Left renal cortex interstitium (tissue), 4 donors: Measurements from ENCODE around the gene ISG20L2. TPM values are rescaled to one million over a fixed set of nuclear protein-coding genes. Genes with fewer than 3 reads are reported as not detected.
A peak's percentile ranks its signal among the peaks of the same experiment; 100 is the strongest.
"Not testable (repeated sequence)": the region's sequence is repeated elsewhere in the genome, so short reads cannot be mapped to it uniquely, and the experiment has no call there.

Experiments used
- DNase-seq, 4 donors: peaks; one replicate each; pipeline ENCODE4 v3.0.0-alpha.2; 2013; ENCODE audit warnings: low read depth in 4 of 4, low spot score in 2 of 4, missing footprints in 1 of 4
- polyA plus RNA-seq, 4 donors: library from polyadenylated mRNA; unstranded; fragments of 120-200 nt; gene quantifications; one replicate each; pipeline ENCODE4 v1.2.1, GENCODE V29; 2013; ENCODE audit not compliant: insufficient read length in 4 of 4

Gene ISG20L2, protein sequence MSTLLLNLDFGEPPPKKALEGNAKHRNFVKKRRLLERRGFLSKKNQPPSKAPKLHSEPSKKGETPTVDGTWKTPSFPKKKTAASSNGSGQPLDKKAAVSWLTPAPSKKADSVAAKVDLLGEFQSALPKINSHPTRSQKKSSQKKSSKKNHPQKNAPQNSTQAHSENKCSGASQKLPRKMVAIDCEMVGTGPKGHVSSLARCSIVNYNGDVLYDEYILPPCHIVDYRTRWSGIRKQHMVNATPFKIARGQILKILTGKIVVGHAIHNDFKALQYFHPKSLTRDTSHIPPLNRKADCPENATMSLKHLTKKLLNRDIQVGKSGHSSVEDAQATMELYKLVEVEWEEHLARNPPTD
- 10 to 100 TPM; 41.7 to 47.8 (median 44.8) TPM for polyA plus RNA-seq

DNA sequence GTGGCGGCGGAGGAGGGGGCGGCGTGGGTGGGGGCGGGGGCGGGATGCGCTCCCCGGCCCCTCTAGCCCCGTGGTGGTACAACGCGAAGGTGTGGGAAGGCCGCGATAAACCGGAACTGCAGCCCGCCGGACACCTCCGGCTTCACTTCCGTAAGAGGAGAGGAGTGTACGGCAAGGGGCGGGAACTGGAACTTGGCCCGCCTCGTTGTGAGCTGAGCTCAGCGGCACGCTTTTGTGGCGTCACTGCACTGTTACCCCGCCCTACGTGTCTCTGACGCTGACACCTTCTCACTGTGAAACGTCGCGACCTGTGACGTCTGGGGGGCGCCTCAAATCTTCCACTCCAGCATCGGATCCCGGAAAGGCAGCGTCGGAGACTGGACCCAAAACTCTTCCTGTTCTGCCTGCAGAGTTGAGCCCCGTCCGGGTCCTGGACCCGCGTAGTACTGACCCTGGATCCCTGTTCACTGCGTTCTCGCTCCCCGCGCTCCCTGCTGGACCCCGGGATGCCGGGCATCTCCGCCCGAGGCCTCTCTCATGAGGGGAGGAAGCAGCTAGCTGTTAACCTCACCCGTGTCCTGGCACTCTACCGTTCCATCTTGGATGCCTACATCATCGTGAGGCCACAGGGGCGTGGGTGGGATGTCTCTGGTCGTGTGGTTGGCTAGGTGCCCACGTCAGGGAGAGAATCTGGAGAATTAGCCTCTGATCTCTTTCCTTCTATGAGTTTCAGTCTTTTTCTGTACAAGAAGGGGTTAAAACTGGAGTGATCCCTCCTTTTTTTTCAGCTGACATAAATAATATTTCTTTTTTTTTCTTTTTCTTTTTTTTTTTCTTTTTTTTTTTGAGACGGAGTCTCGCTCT, at the start of gene ISG20L2:
TSS of gene ISG20L2 (minus strand) at position 168 of the 864 bp plus-strand sequence. CDS start 1,114 bp downstream, outside the sequence.
- peak in 2 of 4 donors; percentile 92 to 94 for DNase-seq

DNA sequence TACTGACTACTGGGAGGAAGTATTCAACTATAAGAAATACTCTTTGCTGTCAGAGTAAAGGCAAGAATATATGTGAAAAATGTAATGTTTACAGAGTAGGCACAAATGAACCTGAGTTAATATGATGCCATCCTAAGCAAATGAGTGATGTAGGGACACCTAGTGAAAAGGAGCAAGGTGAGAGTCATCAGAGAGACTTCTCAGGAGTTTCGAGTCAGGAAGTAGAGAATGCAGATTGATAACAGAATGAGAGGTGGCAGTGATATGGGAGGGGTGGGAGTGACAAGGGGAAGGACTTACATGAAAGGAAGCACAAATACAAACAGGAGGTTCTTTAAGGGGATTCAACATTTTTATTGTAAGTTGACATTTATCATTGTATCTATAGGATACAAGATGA, 49.0 kb upstream of the ISG20L2 start:
- DNase-seq = no peak

DNA sequence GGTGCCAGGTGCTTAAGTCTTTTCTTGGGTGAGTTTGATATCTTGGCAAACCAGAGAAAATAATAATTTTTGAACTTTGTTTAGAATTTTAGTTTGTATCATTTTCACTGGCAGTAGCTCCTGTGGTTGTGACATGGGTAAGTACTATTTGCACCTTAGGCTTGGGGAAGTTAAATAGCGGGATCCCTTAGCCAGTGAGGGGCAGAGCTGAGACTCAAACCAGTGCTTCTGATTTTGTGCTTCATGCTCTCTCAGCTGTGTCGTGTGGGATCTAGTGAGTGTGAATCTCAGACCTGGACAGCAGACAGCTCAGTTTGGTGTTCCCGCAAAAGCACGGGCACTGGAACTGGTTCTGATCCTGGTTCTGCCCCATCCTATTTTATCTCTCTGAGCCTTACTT, 48.4 kb upstream of the ISG20L2 start:
- DNase-seq = no peak

DNA sequence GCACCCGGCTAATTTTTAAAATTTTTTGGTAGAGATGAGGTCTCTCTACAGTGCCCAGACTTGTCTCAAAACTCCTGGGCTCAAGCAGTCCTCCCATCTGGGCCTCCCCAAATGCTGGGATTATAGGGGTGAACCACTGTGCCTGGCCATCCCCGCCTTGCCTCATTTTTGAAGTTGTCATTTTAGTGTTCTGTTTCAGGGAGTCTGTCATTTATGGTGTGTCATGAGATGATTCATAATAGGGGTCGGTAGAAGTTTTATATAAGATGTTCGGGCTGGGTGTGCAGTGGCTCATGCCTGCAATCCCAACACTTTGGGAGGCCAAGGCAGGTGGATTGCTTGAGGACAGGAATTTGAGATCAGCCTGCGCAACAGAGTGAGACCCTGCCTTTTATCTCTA, 47.2 kb upstream of the ISG20L2 start:
- no peak for DNase-seq

DNA sequence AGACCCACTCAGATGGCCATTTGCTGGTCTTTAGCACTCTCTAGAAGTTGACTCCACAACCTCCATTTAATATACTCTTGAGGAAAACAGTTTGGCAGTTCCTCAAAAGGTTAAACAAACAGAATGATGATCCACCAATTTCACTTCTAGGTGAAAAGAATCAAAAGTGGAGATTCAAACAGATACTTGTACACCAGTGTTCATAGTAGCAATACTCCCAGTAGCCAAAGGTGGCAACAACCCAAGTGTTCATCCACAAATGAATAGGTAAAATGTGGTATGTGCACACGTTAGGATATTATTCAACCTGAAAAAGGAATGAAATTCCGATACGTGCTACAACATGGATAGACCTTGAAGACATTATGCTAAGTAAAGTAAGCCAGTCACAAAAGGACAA, 45.0 kb upstream of the ISG20L2 start:
- no peak for DNase-seq

DNA sequence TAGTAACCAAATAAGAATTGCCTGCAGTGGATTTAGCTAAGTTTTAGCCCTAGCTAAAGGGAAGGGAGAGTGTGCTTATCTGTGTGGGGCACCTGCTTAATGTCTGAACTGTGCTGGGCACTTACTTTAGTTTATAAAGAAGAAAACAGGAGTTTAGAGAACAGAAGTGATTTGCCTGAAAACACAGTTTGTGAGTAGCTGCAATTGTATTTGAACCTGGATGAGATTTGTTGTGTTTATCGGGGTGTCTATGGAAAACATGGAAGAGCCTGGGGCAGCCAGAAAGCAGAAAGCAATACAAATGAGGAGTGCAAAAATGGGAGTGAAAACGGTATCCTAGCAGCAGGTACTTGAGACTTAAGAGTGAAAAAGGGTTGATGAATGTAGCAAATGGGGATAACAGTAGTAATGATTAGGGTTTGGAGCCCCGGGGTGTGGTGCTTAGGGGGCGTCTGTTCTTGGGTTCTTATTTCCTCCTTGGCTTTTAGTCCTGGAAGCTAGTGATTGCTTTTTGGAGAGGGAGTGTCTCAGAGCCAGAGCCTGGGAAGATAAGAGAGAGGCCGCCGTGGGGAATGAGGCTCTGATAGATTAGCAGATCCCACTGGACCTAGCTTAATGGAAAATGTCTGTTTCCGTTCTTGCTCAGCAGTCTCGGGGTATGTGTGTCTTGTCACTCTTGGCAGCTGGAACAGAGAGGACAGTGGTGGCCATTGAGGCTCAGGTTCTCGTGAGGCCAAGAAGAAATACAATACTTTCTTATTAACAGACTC, 44.3 kb upstream of the ISG20L2 start:
- no peak for DNase-seq

DNA sequence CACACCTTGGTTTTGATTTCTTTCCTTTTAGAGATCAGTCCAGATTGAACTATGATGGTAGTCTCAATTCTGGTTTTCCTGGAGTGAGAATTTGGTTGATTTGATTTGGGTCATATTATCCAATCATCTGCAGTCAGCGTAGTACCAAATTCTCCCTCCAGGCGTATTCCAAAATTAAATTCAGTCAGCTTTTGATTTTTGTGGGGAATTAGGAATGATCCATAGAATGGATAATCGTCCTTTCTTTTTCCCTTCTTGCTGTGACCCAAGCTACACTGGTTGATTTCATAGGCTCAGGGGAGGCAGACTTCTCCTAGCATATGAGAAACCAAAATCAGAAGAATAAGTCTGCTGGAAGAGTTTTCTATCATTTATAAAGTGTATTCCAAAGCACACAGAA, 43.7 kb upstream of the ISG20L2 start:
- no peak for DNase-seq

DNA sequence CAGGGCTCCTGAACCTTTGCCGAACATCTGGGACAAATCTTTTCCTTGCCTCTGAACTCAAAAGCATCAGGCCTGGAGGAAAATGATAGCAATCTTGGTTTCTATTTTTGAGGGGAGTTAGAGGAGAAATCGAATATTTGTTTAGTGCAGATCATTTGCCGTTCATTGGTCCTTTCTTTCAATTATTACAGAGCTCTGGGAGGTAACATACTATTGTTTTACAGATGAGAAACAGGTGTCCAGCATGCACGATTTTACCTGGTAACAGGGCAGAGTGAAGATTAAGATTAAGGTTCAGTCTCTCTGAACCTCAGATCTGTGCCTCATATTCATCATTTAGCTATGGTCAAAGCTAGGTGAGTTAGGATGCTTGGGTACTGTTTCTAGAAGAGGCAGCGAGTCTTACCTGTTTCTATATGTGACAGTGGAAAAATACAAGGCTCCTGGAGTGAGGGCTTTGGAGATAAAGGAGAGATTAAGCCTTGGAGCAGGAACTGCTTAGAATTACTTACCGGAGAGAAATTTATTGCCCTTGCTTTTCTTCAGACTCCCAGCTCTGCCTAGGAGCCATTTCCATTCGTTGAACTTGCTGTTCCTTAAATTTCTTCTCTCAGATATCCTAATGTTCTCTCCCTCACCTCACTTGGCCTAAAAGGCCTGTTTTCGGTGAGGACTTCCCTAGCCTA, 40.2 kb upstream of the ISG20L2 start:
- no peak for DNase-seq

DNA sequence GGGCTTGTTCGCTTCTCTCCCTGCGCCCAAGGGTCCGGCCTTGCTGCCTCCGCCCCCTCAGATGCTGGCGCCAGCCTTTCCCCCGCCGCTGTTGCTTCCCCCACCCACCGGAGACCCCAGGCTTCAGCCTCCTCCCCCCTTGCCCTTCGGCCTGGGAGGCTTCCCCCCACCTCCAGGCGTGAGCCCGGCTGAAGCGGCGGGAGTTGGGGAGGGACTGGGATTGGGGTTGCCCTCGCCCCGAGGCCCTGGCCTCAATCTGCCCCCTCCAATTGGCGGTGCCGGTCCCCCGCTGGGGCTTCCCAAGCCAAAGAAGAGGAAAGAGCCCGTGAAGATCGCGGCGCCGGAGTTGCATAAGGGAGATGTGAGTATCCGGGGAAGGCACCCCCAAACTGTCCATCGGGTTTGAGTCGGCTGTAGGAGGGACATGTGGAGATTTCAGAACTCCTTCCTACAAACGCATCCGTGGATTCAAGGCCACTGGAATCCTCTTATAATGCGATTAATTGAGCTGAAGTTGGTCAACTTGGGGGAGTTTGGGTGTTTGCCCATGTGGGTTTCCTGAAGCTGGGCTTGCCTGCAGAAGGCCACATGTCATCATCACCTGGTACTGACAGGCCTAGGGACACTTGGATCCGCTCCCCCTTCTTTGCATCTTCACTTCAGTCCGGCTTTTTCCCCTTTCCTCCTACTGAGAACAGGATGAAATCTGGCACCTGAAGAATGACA, 39.5 kb upstream of the ISG20L2 start:
- no peak for DNase-seq

DNA sequence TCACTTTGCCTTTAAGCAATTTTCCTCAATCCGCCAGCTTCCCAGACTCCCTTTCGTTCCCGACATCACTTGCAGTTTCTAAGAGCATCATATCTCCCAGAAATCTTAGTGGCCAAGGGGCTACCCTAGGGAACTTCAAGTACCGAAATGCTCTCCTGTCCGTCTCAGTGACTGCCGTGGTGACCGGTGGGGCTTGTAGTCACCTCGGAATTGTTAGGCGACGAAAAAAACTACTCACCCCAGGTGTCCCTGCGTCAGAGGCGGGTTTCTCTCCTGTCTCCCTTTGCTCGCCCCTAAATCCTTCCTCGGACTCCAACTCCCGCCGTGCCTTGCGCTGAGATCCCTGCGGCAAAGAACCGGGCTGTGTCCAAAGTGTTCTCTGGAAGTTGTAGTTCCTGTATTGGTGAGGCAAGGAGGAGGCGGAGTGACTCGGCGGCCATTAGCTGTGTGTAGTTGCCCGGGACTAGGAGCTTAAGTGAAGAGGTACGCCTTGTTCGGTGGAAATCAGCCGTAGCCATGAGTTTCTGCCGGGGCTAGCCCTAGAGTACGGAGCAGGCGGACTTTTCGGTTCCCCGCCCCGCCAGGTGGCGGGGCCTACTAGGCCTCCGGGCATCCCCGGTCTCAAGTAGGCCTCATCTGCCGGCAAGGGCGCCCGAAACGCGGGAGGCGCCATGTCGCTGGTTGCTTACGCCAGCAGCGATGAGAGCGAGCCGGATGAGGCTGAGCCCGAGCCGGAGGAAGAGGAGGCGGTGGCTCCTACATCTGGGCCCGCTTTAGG, 38.7 kb upstream of the ISG20L2 start, which contains the start of gene PRCC:
TSS of gene PRCC (plus strand) at position 435 of the 778 bp plus-strand sequence. CDS start at position 672, 237 bp downstream.
- DNase-seq = peak; percentile 98 to 99 (median 98)

DNA sequence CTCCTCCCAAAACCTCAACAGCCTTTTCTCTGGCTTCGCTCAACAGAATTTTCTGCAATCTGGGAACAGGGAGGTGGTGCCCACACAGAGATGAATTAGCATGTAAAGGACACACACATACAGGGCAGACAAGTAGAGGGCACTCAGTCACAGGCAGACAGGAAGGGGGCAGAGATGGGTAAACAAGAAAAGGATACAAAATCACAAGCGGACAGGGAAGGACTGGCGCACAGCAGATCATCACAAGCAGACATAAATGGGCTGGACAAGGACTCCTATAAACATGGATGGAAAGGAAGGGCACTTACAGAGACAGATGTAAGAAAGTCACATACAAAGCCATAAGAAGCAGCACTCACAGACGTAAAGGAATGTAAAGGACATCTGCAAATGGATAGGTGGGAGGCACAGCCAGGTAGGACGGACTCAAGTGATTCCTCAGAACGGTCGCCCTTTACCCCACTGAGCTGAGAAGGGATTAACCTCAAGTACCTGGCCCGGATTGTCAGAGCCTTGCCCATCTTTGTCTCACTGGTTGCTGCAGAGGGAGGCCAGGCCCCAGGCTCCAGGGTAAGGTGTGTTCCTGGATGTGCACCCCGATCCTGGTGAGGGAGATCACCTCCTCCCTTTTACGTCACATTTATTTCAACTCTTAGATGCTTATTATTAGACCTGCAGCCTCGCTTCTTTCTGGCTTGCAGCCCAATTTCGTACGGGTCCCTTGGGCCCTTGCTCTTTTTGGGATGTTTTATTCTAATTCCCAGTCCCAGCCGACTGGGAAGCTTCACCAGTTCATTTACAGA, 37.9 kb upstream of the ISG20L2 start:
- DNase-seq = no peak

DNA sequence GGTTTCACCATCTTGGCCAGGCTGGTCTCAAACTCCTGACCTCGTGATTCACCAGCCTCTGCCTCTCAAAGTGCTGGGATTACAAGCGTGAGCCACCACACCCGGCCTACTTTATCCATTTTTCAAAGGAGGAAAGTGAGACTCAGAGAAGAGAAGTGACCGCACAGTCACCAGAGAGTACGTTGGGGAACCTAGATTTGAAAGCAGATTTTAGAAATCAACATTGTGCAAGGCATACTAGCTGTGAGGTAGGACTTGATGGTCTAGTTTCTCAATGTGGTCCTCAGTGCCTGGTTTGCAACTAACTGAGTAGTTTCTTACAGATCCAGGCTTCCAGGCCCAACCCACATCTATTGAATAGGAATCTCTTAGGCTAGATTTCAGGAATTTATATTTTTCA, 37.1 kb upstream of the ISG20L2 start:
- DNase-seq = no peak

DNA sequence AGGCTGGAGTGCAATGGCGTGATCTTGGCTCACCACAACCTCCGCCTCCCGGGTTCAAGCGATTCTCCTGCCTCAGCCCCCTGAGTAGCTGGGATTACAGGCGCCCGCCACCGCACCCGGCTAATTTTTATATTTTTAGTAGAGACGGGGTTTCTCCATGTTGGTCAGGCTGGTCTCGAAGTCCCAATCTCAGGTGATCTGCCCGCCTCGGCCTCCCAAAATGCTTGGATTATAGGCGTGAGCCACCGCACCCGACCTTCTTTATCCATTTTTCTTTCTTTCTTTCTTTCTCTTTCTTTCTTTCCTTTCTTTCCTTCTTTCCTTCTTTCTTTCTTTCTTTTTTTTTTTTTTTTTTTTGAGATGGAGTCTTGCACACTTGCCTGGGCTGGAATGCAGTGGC, 36.6 kb upstream of the ISG20L2 start:
- DNase-seq = not testable (repeated sequence)

DNA sequence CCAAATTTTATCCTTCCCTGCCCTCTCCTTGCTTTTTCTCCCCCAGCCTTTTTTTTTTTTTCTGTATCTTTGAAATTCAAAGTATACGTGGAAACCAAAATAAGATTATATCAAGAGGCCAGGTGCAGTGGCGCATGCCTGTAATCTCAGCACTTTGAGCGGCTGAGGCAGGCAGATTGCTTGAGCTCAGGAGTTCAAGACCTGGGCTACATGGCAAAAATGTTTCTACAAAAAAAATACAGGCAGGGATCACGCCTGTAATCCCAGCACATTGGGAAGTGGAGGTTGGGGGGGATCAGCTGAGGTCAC, 32.2 kb upstream of the ISG20L2 start:
- no peak for DNase-seq

DNA sequence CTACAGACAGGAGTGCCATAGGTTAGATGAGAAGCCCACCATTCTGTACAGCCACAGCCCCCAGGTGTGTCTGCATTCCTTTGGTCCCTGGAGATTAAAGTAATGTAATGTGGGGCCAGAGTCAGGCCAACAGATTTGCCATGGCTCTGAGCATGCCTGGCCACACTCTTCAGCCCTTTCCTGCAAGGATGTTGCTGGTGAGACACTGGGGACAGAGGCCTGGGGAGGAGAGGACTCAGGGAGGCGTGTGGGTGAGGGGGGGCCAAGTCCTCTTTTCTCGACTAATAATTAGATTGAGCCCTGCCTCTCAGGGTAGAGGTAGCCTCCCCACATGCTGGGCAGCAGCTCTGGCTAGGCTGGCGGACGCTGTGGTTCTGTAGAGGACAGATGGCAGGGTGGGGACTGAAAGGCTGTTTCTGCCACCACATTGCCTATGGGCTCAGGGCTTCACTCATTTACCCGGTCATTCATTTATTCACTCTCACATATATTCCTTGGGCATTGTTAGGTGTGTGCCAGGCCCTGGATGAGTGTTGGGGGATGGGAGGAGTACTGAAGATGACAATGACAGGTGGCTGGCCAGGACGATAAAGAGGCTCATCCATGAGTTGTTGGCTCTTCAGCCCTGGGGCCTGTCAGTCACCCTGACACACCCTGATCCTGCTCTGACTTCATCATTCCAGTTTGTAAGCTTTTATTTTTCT, 31.7 kb upstream of the ISG20L2 start:
- DNase-seq = no peak

DNA sequence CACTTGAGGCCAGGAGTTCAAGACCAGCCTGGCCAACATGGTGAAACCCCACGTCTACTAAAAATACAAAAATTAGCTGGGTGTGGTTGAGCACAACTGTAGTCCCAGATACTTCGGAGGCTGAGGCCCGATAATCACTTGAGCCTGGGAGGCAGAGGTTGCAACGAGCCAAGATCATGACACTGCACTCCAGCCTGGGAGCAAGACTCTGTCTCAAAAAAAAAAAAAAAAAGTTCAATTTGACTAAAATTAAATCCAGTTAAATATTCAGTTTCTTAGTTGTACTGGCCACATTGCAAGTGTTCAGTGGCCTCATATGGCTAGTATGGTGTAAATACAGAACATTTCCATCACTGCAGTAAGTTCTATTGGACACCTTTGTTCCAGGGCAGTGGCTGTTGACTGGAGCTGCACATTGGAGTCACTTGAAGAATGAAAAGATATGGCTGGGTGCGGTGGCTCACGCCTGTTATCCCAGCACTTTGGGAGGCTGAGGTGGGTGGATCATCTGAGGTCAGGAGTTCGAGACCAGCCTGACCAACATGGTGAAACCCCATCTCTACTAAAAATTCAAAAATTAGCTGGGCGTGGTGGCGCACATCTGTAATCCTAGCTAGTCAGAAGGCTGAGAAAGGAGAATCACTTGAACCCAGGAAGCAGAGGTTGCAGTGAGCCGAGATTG, 29.1 kb upstream of the ISG20L2 start:
- DNase-seq = not testable (repeated sequence)

DNA sequence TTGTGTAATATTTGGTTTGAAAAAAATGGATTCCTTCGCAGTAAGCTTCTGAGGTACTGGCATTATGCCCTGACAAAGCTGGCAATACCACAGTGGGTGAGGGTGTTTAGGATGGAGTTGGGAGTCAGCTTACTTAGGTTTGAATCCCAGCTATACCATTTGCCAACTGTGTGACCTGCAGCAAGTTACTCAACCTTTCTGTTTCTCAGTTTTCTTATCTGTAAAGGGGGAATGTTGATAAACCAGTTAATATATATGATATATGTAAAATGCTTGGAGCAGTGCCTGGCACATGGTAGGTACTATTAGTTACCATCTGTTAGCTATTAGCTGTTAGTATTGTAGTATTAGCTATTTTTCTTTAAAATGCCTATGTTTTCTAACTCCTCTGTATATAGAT, 27.8 kb upstream of the ISG20L2 start:
- DNase-seq = no peak
